Central memory CD8-positive, alpha-beta T cell (primary cell): ENCODE data around the gene MAPK1IP1L.

ENCODE experiments used
- ATAC-seq: fragments of 150-1000 bp; cut with Tn5 transposase; replicated peaks from 2 replicates; pipeline ENCODE4 v1.10.0; 2022; ENCODE audit warnings: mild to moderate bottlenecking, moderate FRiP score, moderate number of reproducible peaks; ENCODE audit not compliant: poor library complexity, severe bottlenecking; ENCODE audit errors: extremely low read depth
- DNase-seq, 2 donors: peaks; one replicate each; pipeline ENCODE4 v3.0.0; 2021; ENCODE audit warnings: low spot score in 2 of 2
- H3K27ac Mint-ChIP-seq: one replicate; pipeline ENCODE4 v1.8.0; 2022; ENCODE audit warnings: low read depth, mild to moderate bottlenecking, moderate library complexity, mixed read lengths
- H3K27me3 Mint-ChIP-seq: one replicate; pipeline ENCODE4 v1.8.0; 2022; ENCODE audit warnings: mixed read lengths
- H3K36me3 Mint-ChIP-seq: one replicate; pipeline ENCODE4 v1.8.0; 2022; ENCODE audit warnings: mild to moderate bottlenecking, moderate library complexity, mixed read lengths; ENCODE audit not compliant: insufficient read depth
- H3K4me1 Mint-ChIP-seq: one replicate; pipeline ENCODE4 v1.8.0; 2022; ENCODE audit warnings: mixed read lengths
- H3K4me3 Mint-ChIP-seq: one replicate; pipeline ENCODE4 v1.8.0; 2022; ENCODE audit warnings: mild to moderate bottlenecking, moderate library complexity, mixed read lengths
- H3K9me3 Mint-ChIP-seq: one replicate; pipeline ENCODE4 v1.8.0; 2022; ENCODE audit warnings: mixed read lengths

MAPK1IP1L gene

DNA sequence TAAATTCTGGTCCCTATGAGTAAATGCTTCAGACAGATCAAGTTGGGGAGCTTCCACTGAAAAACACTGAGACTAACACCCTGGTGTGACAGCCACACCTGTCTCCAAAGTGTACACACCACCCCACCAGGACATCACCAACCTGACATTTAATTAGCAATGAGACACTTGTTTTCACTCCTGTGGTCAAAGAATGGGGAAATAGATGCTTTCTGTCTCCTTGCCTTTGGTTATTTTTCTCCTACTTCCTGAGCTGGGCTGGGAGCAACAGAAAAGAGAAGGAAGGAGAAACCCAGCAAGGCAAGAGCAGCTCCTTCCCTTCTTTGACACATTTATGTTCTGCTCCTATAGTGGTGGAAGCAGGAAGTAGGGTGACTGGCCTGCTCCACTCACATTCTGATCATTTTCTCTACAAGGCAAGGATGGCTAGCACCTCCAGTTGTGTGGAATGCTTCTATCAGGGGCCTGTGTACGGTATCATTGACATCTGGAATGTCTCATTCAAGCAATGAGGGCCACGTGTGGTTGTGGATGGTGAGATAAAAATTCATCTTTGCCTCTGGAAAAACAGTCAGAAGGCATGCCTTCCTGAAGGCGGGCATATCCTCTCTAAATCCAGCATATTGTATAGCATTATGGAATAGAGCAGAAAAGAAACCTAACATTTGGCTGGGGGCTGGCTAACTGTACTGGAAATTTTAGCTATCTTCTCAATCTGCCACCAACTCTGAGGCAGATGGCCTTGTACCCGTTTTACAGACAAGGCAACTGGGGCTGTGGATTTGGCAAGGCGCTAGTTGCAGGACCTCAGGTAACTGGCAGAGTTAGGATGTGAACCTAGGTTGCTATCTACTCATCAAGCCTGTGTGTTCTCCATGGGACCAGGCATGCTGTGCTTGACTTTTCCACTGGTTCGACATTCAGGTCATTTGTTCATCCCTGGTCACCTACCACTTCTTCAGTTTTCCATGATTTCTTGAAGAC is 52.8 kb downstream of the MAPK1IP1L start:
- H3K4me3 Mint-ChIP-seq: peak overlapping the region; percentile 37
- no peak for ATAC-seq

DNA sequence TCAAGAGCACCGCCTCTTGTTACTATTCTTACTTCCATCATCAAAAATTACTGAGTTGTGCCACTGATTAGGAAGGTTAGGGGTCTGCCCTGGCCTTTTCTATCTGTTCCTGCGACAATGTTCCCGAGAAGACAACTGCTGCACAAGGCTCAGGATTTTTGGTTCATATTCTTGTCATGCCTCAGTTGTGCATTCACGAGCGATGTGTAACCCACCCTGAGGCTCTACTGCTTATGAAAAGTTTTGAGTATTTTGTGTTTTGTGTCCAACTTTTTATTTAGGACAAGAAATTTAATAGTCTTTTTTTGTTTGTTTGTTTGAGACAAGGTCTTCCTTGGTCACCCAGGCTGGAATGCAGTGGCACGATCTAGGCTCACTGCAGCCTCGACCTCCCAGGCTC is 54.5 kb downstream of the MAPK1IP1L start:
- Mint-ChIP-seq H3K27ac (peak overlapping the region; percentile 58), H3K4me1 (peaks cover 41% of the 10 kb centered on the region), H3K36me3 (peaks cover 3% of the 10 kb centered on the region), H3K27me3 (no peaks in the 10 kb centered on the region), H3K9me3 (no peaks in the 10 kb centered on the region), H3K4me3 (no peak overlapping the region)
- ATAC-seq: no peak
- no peak for DNase-seq

More for the DNA sequence above, 52.8 kb downstream of the MAPK1IP1L start:
- no peak for DNase-seq
- H3K4me1 Mint-ChIP-seq: peaks cover 52% of the 10 kb centered on the region
- H3K36me3 Mint-ChIP-seq: peaks cover 5% of the 10 kb centered on the region
- H3K27ac Mint-ChIP-seq: peak overlapping the region; percentile 97
- H3K27me3 Mint-ChIP-seq: no peaks in the 10 kb centered on the region
- no peaks in the 10 kb centered on the region for H3K9me3 Mint-ChIP-seq

DNA sequence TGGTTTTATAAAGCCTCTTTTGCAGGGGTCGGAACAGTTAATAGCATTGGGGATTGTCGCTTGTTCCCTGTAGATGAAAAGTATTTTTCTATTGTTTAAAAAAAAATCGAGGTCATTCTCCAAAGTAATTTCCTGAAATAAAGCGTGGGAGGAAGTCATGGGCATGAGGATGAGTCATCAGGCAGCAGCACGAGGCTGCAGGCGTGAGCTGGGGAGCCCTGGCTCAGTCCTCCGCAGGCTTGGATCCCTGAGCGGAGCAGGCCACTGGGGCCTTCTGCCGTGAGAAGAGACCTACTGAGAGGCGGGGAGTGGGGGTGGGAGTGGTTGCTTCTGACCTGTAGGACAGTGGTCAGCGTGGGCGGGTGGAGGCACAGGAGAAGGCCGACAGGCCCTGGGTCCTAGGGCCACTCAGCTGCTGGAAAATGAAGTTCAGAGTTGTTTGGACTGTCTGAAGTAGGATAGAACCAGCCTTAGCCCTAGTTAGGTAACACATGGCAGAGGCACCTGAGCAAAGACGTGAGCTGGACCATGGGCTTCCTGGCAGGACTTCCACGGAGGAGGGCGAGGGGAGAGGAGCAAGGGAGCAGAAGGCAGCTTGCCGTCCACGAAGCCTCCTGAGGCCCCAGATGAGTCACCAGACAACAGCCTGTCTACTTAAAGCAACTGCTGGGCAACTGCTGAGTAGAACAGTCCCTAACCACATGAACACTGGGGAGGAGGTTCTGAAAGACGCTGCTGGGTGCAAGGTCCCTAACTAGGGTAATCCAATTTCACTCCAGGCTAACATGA is 56.5 kb downstream of the MAPK1IP1L start:
- H3K27ac Mint-ChIP-seq: peak overlapping the region; percentile 44
- no peak overlapping the region for H3K4me3 Mint-ChIP-seq
- DNase-seq (no peak), ATAC-seq (no peak)
- peaks cover 25% of the 10 kb centered on the region for H3K4me1 Mint-ChIP-seq
- no peaks in the 10 kb centered on the region for H3K27me3 Mint-ChIP-seq
- no peaks in the 10 kb centered on the region for H3K9me3 Mint-ChIP-seq
- H3K36me3 Mint-ChIP-seq: peaks cover 3% of the 10 kb centered on the region

DNA sequence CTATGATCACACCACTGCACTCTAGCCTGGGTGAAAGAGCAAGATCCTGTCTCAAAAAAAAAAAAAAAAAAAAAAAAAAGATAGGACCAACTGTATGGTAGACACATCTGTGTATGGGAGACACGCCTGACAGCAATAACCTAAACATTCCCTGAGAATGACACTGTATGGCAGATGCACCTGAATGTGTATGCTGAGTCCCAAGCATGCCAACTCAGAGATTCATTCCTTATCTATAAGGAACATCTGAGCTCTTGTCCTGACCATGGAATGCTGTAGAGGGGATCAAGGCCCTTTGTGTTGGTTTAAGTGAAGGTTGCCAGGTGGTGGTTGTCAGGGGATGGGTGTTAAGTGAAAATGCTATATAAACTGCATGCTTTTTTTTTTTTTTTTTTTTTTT is 58.4 kb downstream of the MAPK1IP1L start:
- no peaks in the 10 kb centered on the region for H3K27me3 Mint-ChIP-seq
- ATAC-seq (no peak), DNase-seq (no peak)
- H3K27ac Mint-ChIP-seq: no peak overlapping the region
- H3K9me3 Mint-ChIP-seq: no peaks in the 10 kb centered on the region
- no peak overlapping the region for H3K4me3 Mint-ChIP-seq
- peaks cover 3% of the 10 kb centered on the region for H3K36me3 Mint-ChIP-seq
- peaks cover 10% of the 10 kb centered on the region for H3K4me1 Mint-ChIP-seq

DNA sequence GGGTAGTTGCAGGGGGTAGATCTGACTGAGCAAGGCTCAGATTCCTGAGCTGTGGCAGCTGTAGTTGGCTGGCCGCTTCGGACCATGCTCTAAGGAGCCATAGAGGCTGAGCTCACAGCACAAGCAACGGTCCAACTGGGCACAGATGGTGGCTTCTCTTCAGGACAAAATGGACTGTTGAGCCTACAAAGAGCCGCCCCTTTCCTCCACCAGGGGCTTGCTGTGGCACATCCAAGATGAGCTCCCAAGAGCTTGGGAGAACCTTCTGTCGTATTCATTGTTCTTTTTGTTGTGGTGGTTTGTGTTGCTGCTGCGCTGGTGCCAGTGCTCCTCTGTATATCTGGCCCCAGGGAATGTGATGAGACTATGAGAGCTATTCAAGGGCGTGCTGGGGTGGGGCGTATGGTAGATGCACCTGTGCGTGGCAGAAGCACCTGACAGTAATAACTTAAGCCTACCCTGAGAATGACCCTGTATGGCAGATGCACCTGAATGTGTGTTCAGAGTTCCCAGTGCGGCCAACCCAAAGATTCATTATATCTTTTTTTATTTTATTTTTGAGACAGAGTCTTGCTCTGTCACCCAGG is 59.8 kb downstream of the MAPK1IP1L start:
- DNase-seq: no peak
- Mint-ChIP-seq H3K4me3 (no peak overlapping the region), H3K36me3 (peaks cover 3% of the 10 kb centered on the region), H3K9me3 (no peaks in the 10 kb centered on the region), H3K27me3 (no peaks in the 10 kb centered on the region), H3K4me1 (peaks cover 10% of the 10 kb centered on the region), H3K27ac (no peak overlapping the region)
- no peak for ATAC-seq

DNA sequence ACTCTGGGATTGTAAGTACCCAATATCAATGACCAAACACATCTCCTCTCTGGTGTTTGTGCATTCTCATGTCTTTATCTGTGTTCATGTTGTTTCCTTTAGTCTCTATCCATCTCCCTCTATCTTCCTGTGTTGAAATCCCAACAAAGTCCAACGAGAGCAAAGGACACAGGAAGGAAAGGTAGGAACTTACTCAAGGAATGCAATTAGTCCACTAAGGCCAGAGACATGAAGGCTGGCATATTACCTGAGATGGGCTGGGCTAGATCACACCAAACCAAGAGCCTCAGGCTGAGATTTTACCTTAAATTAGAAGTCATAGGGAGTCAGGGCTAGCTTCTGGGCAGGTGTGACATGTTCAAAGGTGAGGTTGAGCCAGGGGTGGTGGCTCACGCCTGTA is 63.3 kb downstream of the MAPK1IP1L start:
- ATAC-seq (no peak), DNase-seq (no peak)
- no peak overlapping the region for H3K4me3 Mint-ChIP-seq
- H3K27me3 Mint-ChIP-seq: no peaks in the 10 kb centered on the region
- H3K9me3 Mint-ChIP-seq: no peaks in the 10 kb centered on the region
- no peaks in the 10 kb centered on the region for H3K36me3 Mint-ChIP-seq
- H3K27ac Mint-ChIP-seq: no peak overlapping the region
- no peaks in the 10 kb centered on the region for H3K4me1 Mint-ChIP-seq

DNA sequence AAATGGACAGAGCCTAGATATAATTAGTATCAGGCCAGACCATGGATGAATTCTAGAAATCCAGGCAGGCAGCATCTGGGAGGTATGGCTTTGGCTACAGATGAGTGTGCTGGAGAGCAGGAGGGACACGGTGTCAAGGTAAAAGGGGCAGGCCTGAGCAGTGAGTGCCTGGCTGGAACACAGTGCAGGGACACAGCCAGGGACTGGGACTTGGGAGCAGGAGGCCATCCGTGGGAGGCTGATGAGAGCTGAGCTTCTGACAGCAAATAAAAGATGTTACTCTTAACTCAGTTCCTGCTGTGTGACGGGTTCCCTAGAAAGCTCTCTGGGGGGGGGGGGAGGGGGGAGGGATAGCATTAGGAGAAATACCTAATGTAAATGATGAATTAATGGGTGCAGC is 64.0 kb downstream of the MAPK1IP1L start:
- no peak for ATAC-seq
- Mint-ChIP-seq H3K27me3 (no peaks in the 10 kb centered on the region), H3K9me3 (no peaks in the 10 kb centered on the region), H3K36me3 (no peaks in the 10 kb centered on the region), H3K4me1 (no peaks in the 10 kb centered on the region), H3K27ac (no peak overlapping the region), H3K4me3 (no peak overlapping the region)
- DNase-seq: no peak

DNA sequence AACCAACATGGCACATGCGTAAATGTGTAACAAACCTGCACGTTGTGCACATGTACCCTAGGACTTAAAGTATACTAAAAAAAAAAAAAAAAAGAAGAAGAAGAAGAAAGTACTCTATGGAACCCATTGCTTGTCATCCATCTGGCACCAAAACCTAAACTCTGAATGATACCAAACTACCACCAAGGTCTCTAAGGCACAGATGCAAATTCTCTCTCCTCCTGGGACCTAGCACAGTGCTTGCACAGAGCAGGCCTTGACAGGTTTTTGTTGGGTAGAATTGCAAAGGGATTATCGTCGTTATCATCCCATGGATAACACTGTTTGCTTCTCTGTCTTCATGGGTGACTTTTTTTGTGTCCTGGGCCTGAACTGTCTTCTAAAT is 64.4 kb downstream of the MAPK1IP1L start:
- H3K4me3 Mint-ChIP-seq: no peak overlapping the region
- DNase-seq (no peak), ATAC-seq (no peak)
- H3K27ac Mint-ChIP-seq: no peak overlapping the region
- no peaks in the 10 kb centered on the region for H3K36me3 Mint-ChIP-seq
- H3K27me3 Mint-ChIP-seq: no peaks in the 10 kb centered on the region
- H3K4me1 Mint-ChIP-seq: no peaks in the 10 kb centered on the region
- H3K9me3 Mint-ChIP-seq: no peaks in the 10 kb centered on the region

DNA sequence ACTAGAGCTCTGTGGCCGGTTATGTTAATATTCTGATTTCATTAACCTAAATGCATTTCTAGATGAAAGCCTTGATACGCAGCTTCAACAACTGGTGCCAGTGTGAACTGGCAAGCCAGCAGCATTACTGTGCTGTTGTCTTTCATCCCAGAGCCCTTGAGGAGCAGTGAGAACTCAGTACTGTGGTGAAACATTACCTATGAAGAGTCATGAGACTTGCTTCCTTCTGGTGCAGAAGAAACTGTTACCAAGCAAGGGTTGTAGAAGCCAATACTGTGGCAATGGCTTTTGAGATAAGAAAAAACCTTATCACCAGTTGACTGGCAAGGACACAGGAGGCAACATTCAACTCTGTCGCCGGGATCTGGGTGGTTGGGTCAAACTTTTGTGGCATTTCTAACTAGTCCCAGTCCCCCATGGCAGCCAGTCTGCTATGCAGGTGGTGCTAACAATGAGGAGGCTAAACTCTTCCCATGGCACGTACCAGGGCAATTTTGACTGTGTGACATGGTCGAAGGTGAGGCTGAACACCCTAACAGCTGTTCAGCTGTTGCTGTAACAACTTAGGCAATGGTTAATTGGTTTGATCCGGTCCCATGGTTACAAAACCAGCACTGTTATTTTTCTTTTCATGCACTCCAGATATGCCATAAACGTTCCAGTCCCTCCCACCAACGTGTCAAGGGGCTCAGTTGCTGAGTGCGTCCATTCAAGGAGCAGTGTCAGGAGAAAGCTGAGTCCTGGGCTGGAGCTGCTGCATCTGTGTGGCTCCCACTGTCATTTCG is 65.0 kb downstream of the MAPK1IP1L start:
- no peaks in the 10 kb centered on the region for H3K27me3 Mint-ChIP-seq
- DNase-seq (no peak), ATAC-seq (no peak)
- no peak overlapping the region for H3K4me3 Mint-ChIP-seq
- no peak overlapping the region for H3K27ac Mint-ChIP-seq
- no peaks in the 10 kb centered on the region for H3K36me3 Mint-ChIP-seq
- H3K9me3 Mint-ChIP-seq: no peaks in the 10 kb centered on the region
- H3K4me1 Mint-ChIP-seq: no peaks in the 10 kb centered on the region

DNA sequence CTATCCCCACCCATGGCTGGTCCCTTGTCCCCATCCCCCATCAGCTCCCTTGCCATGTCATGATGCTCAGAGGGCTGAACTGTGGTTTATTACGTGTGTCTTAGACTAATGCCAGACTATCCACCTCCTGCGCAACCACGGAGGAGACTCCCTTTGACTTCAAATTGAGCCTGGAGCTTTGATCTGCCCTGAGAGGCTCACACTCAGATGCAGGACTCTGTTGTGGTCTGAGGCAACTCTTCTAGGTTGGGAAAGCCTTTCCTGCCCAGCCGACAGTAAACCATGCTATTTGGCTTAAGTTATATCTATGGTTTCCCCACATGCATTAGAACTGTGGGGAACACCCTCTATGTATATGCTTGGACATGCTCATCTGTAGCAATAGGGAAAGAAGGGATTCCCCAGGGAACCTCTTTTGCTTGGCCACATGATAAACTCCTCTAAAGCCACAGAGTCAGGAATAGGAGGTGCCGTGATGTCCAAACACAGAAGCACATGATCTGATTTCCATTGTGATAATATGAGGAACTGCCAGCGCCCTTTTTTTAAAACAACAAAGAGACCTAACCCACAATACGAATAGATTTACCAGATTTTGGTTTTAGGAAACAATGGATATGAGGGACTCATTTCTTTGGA is 66.5 kb downstream of the MAPK1IP1L start:
- Mint-ChIP-seq H3K9me3 (no peaks in the 10 kb centered on the region), H3K36me3 (no peaks in the 10 kb centered on the region), H3K4me1 (no peaks in the 10 kb centered on the region), H3K27me3 (no peaks in the 10 kb centered on the region), H3K4me3 (no peak overlapping the region), H3K27ac (no peak overlapping the region)
- ATAC-seq: no peak
- no peak for DNase-seq

DNA sequence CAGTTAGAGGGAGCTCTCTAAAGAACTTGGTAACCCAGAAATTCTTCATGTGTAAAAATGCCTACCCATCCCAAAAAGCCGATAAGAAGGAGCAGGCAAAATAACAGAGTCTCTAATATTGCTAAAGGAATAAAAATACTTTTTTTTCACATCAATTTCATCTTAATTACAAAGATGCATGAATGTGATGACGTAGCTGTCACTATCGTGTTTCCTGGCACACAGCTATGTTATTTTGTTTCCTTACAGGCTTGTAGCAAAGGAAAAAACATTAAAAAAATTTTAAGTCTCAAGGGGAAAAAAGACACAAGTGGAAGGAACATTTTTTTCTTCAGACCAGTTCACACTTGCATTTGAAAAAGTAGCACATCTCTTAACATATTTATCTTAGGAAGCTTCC is 67.3 kb downstream of the MAPK1IP1L start:
- Mint-ChIP-seq H3K36me3 (no peaks in the 10 kb centered on the region), H3K4me1 (no peaks in the 10 kb centered on the region), H3K27ac (no peak overlapping the region), H3K4me3 (no peak overlapping the region), H3K27me3 (no peaks in the 10 kb centered on the region), H3K9me3 (no peaks in the 10 kb centered on the region)
- ATAC-seq (no peak), DNase-seq (no peak)
